ENCODE results near the gene COG4.

DNA sequence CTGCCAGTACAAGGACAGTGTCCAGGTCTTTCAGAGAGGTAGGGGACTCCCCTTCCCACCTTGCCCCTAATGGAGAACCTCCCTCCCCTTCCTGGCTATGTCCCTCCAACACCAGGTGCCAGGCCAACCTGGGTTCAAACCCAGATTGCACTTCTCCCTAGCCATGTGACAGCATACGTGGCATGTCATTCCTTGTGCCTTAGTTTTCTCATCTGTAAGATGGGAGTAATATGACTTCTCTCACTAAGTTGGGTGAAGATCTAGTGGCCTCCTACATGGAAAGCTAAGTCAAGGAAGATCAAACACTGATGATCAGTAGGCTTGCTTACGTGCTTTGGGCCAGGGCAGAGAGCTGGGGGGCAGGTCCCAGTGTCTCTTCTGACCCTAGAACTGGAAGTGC lies 60.1 kb downstream of the COG4 start:
- TF ChIP-seq CTCF (IDR thresholded peaks at IDR 0.05) (no peak), POLR2A (IDR thresholded peaks at IDR 0.05) (no peak)

All from adrenal gland (tissue), 5 donors.